Measurements from ENCODE around the gene SLC35A2. TPM values are rescaled to one million over a fixed set of nuclear protein-coding genes. Genes with fewer than 3 reads are reported as not detected.

SLC35A2 gene
- total RNA-seq, 1 experiment from 2014 or later, result 61.4 TPM

- Mint-ChIP-seq H3K27ac (ENCODE audit: unreplicated experiment) (peak overlapping the region; percentile 100), H3K4me1 (ENCODE audit: low read depth, unreplicated experiment) (peaks cover 15% of the 10 kb centered on the region), H3K9me3 (ENCODE audit: unreplicated experiment) (no peaks in the 10 kb centered on the region), H3K27me3 (ENCODE audit: insufficient read depth, unreplicated experiment) (no peaks in the 10 kb centered on the region), H3K4me3 (ENCODE audit: unreplicated experiment) (peak overlapping the region; percentile 98), H3K36me3 (ENCODE audit: insufficient read depth, unreplicated experiment) (peaks cover 11% of the 10 kb centered on the region)
- H3K27me3 ChIP-seq (replicated peaks; ENCODE audit: control insufficient read depth, insufficient read depth, low read length), result no peaks in the 10 kb centered on the region
- ChIA-PET POLR2A (interaction anchor here (0.6 to 1.1 kb wide), 14 partner anchors 41 to 1078 kb away, joined by 3 to 22 read pairs (median 4); partner anchors contain the start of genes GRIPAP1, HDAC6, PLP2 and PQBP1), CTCF (interaction anchor here (0.6 to 1.1 kb wide), 6 partner anchors 11 to 922 kb away, joined by 3 to 4 read pairs (median 3); partner anchors contain the start of gene GRIPAP1)
- intact Hi-C loops (cut with micrococcal nuclease; ENCODE audit: unreplicated experiment), result loop anchor here (2.0 kb wide), 2 partner anchors 39 to 85 kb away; partner anchors contain the start of genes PIM2 and TFE3
- BruUV-seq (replicated peaks), result TSS peak; percentile 12
- H3K9me3 ChIP-seq, result no peaks in the 10 kb centered on the region
- H3K4me1 ChIP-seq, result no peaks in the 10 kb centered on the region
- H3K4me3 ChIP-seq (ENCODE audit: low read depth, low read length), result peak overlapping the region; percentile 73
- no peak for TF ChIP-seq CTCF (IDR thresholded peaks at IDR 0.05; ENCODE audit: insufficient read depth in 1 of 2, low read depth in 1 of 2, low read length in 1 of 2, severe bottlenecking in 1 of 2, unreplicated experiment in 1 of 2)
- no peaks in the 10 kb centered on the region; the same call in 1 of the 2 replicates for H3K36me3 ChIP-seq (ENCODE audit: control insufficient read depth, insufficient read depth, low read length)
- peak; percentile 94 to 97 for DNase-seq
Observed at GRCh38 chrX:48957827-48958634, 46.6 kb upstream of the SLC35A2 start.

GRCh38 chrX:48957477-48957826 lies 46.0 kb upstream of the SLC35A2 start, which contains the start of gene OTUD5:
Gene OTUD5 (minus strand): TSS chrX:48957607. CDS start chrX:48957570, 37 bp downstream.
- no peaks in the 10 kb centered on the region for H3K27me3 ChIP-seq (replicated peaks; ENCODE audit: control insufficient read depth, insufficient read depth, low read length)
- H3K27me3 Mint-ChIP-seq (ENCODE audit: insufficient read depth, unreplicated experiment), result no peaks in the 10 kb centered on the region
- no peak for DNase-seq
- no peaks in the 10 kb centered on the region for H3K4me1 ChIP-seq
- no peak for TF ChIP-seq CTCF (IDR thresholded peaks at IDR 0.05; ENCODE audit: insufficient read depth in 1 of 2, low read depth in 1 of 2, low read length in 1 of 2, severe bottlenecking in 1 of 2, unreplicated experiment in 1 of 2)
- H3K4me3 Mint-ChIP-seq (ENCODE audit: unreplicated experiment), result peak within 1 kb of the TSS; percentile 98
- H3K4me3 ChIP-seq (ENCODE audit: low read depth, low read length), result peak within 1 kb of the TSS; percentile 73
- ChIA-PET CTCF (no interaction called here), POLR2A (interaction anchor here (0.6 to 1.0 kb wide), 2 partner anchors 45 to 281 kb away, joined by 4 to 5 read pairs; partner anchors contain the start of gene GRIPAP1)
- BruUV-seq (replicated peaks), result no TSS peak
- H3K36me3 Mint-ChIP-seq (ENCODE audit: insufficient read depth, unreplicated experiment), result peaks cover 11% of the 10 kb centered on the region
- no peaks in the 10 kb centered on the region; the same call in 1 of the 2 replicates for H3K36me3 ChIP-seq (ENCODE audit: control insufficient read depth, insufficient read depth, low read length)
- no peaks in the 10 kb centered on the region for H3K9me3 ChIP-seq
- H3K4me1 Mint-ChIP-seq (ENCODE audit: low read depth, unreplicated experiment), result peaks cover 15% of the 10 kb centered on the region
- H3K9me3 Mint-ChIP-seq (ENCODE audit: unreplicated experiment), result no peaks in the 10 kb centered on the region
- intact Hi-C loops (cut with micrococcal nuclease; ENCODE audit: unreplicated experiment), result loop anchor here (2.0 kb wide), 1 partner anchor 39 kb away; the partner anchor contains the start of gene PIM2
- H3K27ac Mint-ChIP-seq (ENCODE audit: unreplicated experiment), result peak within 1 kb of the TSS; percentile 100

GRCh38 chrX:48956728-48957414 lies 45.4 kb upstream of the SLC35A2 start:
- H3K27ac Mint-ChIP-seq (ENCODE audit: unreplicated experiment), result no peak overlapping the region
- H3K27me3 Mint-ChIP-seq (ENCODE audit: insufficient read depth, unreplicated experiment), result no peaks in the 10 kb centered on the region
- no peak for TF ChIP-seq CTCF (IDR thresholded peaks at IDR 0.05; ENCODE audit: insufficient read depth in 1 of 2, low read depth in 1 of 2, low read length in 1 of 2, severe bottlenecking in 1 of 2, unreplicated experiment in 1 of 2)
- no peaks in the 10 kb centered on the region; the same call in 1 of the 2 replicates for H3K36me3 ChIP-seq (ENCODE audit: control insufficient read depth, insufficient read depth, low read length)
- BruUV-seq (replicated peaks), result TSS peak; percentile 19
- intact Hi-C loops (cut with micrococcal nuclease; ENCODE audit: unreplicated experiment), result loop anchor here (2.0 kb wide), 1 partner anchor 38 kb away; the partner anchor contains the start of gene PIM2
- POLR2A ChIA-PET, result no interaction called here
- H3K4me3 Mint-ChIP-seq (ENCODE audit: unreplicated experiment), result peak overlapping the region; percentile 68
- H3K27me3 ChIP-seq (replicated peaks; ENCODE audit: control insufficient read depth, insufficient read depth, low read length), result no peaks in the 10 kb centered on the region
- peak in 1 of 2 experiments; percentile 6 for DNase-seq
- H3K9me3 Mint-ChIP-seq (ENCODE audit: unreplicated experiment), result no peaks in the 10 kb centered on the region
- CTCF ChIA-PET, result no interaction called here
- H3K4me1 Mint-ChIP-seq (ENCODE audit: low read depth, unreplicated experiment), result peaks cover 13% of the 10 kb centered on the region
- no peaks in the 10 kb centered on the region for H3K9me3 ChIP-seq
- H3K4me3 ChIP-seq (ENCODE audit: low read depth, low read length), result peak overlapping the region; percentile 73
- H3K4me1 ChIP-seq, result no peaks in the 10 kb centered on the region
- H3K36me3 Mint-ChIP-seq (ENCODE audit: insufficient read depth, unreplicated experiment), result peaks cover 11% of the 10 kb centered on the region

Data from Caco-2 (cell line).